PC-9 (cell line): ENCODE data around the gene AP3B1.

Experiments
- EZH2 ChIP-seq: fragments of 200-600 bp; sonication (generic); IDR thresholded peaks from 2 replicates; pipeline ENCODE4 v1.8.0; 2017; ENCODE audit warnings: antibody characterized with exemption, low read depth
- TF ChIP-seq, protein P1 (sequence below): fragments of 200-600 bp; sonication (generic); conservative IDR thresholded peaks from 2 replicates; pipeline ENCODE4 v1.6.1; 2017; ENCODE audit warnings: mixed run types, antibody characterized with exemption, mild to moderate bottlenecking, moderate library complexity

DNA sequence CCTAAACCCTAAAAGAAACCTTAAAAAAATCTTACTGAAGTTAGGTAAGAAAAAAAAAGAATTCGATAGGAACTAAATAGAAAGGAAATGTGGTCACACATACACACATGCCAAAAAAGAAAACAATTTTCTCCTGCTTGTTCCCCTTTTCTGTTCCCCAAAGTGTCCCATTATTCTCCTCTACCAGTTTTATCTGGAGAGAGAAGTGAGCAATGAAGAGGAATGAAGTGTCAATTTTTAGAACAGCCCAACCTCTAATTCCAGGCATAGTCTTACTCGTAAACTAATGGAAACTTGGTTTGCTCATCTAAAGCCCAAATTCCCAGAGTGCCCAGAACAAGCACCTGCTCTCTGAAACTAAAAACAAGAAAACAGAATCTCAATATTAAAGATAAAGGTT is 26.1 kb downstream of the AP3B1 start:
- TF ChIP-seq, protein P1, sequence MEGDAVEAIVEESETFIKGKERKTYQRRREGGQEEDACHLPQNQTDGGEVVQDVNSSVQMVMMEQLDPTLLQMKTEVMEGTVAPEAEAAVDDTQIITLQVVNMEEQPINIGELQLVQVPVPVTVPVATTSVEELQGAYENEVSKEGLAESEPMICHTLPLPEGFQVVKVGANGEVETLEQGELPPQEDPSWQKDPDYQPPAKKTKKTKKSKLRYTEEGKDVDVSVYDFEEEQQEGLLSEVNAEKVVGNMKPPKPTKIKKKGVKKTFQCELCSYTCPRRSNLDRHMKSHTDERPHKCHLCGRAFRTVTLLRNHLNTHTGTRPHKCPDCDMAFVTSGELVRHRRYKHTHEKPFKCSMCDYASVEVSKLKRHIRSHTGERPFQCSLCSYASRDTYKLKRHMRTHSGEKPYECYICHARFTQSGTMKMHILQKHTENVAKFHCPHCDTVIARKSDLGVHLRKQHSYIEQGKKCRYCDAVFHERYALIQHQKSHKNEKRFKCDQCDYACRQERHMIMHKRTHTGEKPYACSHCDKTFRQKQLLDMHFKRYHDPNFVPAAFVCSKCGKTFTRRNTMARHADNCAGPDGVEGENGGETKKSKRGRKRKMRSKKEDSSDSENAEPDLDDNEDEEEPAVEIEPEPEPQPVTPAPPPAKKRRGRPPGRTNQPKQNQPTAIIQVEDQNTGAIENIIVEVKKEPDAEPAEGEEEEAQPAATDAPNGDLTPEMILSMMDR = no peak
- no peak for TF ChIP-seq EZH2
